Activated CD4-positive, alpha-beta memory T cell treated with anti-CD3 and anti-CD28 coated beads for 36 hours (primary cell): Measurements from ENCODE around the gene KRTAP3-2. TPM values are rescaled to one million over a fixed set of nuclear protein-coding genes. Genes with fewer than 3 reads are reported as not detected.

ENCODE experiments used
- CTCF ChIA-PET: fragments of 350-600 bp; sonication (Branson Sonifier 250); formaldehyde crosslinking; loops from one replicate; lab custom pipeline; 2021; ENCODE audit warnings: antibody characterized with exemption, inconsistent platforms; lab: Charles Lee
- POLR2A ChIA-PET: fragments of 350-600 bp; sonication (Branson Sonifier 250); formaldehyde crosslinking; loops from one replicate; lab custom pipeline; 2021; ENCODE audit warnings: antibody characterized with exemption; lab: Charles Lee
- DNase-seq: peaks from one replicate; pipeline ENCODE4 v3.0.0-alpha.2; 2020
- H3K27ac Mint-ChIP-seq: one replicate; pipeline ENCODE4 v1.8.0; 2021; ENCODE audit warnings: mixed read lengths
- H3K27me3 Mint-ChIP-seq: one replicate; pipeline ENCODE4 v1.8.0; 2021; ENCODE audit warnings: mixed read lengths
- H3K36me3 Mint-ChIP-seq: one replicate; pipeline ENCODE4 v1.8.0; 2021; ENCODE audit warnings: mixed read lengths
- H3K4me1 Mint-ChIP-seq: one replicate; pipeline ENCODE4 v1.8.0; 2021; ENCODE audit warnings: low read depth, mixed read lengths
- H3K4me3 Mint-ChIP-seq: one replicate; pipeline ENCODE4 v1.8.0; 2021; ENCODE audit warnings: mild to moderate bottlenecking, mixed read lengths
- H3K9me3 Mint-ChIP-seq: one replicate; pipeline ENCODE4 v1.8.0; 2021; ENCODE audit warnings: mixed read lengths
- intact Hi-C: fragments of 100-400 bp; cut with micrococcal nuclease; formaldehyde crosslinking; loops from one replicate; pipeline ENCODE4 v1.15.1; 2023
- total RNA-seq, 2 experiments: library from RNA; stranded (reverse); gene quantifications; one replicate each; pipeline ENCODE4 v1.2.3, GENCODE V29; 2021

Gene KRTAP3-2
- total RNA-seq, 2 experiments from 2014 or later: not detected

- no peaks in the 10 kb centered on the region for H3K36me3 Mint-ChIP-seq
- peaks cover 5% of the 10 kb centered on the region for H3K27me3 Mint-ChIP-seq
- H3K4me1 Mint-ChIP-seq: no peaks in the 10 kb centered on the region
- H3K4me3 Mint-ChIP-seq: no peak overlapping the region
- CTCF ChIA-PET: interaction anchor here (0.5 kb wide), 1 partner anchor 146 kb away, joined by 3 read pairs; no protein-coding TSS in a partner anchor
- no peak overlapping the region for H3K27ac Mint-ChIP-seq
- POLR2A ChIA-PET: no interaction called here
- DNase-seq: no peak
- intact Hi-C loops: no loop called here
- no peaks in the 10 kb centered on the region for H3K9me3 Mint-ChIP-seq
Measured at GRCh38 chr17:41020336-41020735, 20.6 kb upstream of the KRTAP3-2 start.

DNA sequence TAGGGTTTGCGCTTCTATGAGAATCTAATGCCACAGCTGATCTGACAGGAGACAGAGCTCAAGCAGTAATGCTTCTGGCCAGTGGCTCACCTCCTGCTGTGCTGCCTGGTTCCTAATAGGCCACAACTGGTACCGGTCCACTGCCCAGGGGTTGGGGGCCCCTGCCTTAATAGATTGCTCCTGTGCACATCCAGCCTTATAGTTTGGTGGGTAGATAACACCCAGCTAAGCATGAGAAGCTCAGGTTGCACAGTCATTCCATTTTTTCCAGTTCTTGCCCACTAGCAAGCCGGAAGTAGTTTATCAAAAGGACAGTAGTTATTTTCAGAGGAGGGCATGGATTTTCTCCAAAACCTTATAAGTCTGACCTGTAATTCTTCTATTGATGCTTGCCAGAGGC is 19.7 kb upstream of the KRTAP3-2 start:
- DNase-seq: no peak
- ChIA-PET CTCF (no interaction called here), POLR2A (no interaction called here)
- H3K4me1 Mint-ChIP-seq: no peaks in the 10 kb centered on the region
- H3K27ac Mint-ChIP-seq: no peak overlapping the region
- intact Hi-C loops: no loop called here
- peaks cover 5% of the 10 kb centered on the region for H3K27me3 Mint-ChIP-seq
- no peaks in the 10 kb centered on the region for H3K9me3 Mint-ChIP-seq
- H3K36me3 Mint-ChIP-seq: no peaks in the 10 kb centered on the region
- no peak overlapping the region for H3K4me3 Mint-ChIP-seq

GRCh38 chr17:41018541-41018940 is 18.8 kb upstream of the KRTAP3-2 start:
- no peak overlapping the region for H3K27ac Mint-ChIP-seq
- intact Hi-C loops: no loop called here
- ChIA-PET POLR2A (no interaction called here), CTCF (no interaction called here)
- H3K36me3 Mint-ChIP-seq: no peaks in the 10 kb centered on the region
- H3K4me3 Mint-ChIP-seq: no peak overlapping the region
- no peak for DNase-seq
- no peaks in the 10 kb centered on the region for H3K4me1 Mint-ChIP-seq
- H3K9me3 Mint-ChIP-seq: no peaks in the 10 kb centered on the region
- H3K27me3 Mint-ChIP-seq: peaks cover 5% of the 10 kb centered on the region

GRCh38 chr17:41016578-41017215 is 17.0 kb upstream of the KRTAP3-2 start:
- POLR2A ChIA-PET: no interaction called here
- Mint-ChIP-seq H3K4me1 (no peaks in the 10 kb centered on the region), H3K27ac (no peak overlapping the region), H3K9me3 (no peaks in the 10 kb centered on the region), H3K36me3 (no peaks in the 10 kb centered on the region), H3K27me3 (peaks cover 5% of the 10 kb centered on the region), H3K4me3 (no peak overlapping the region)
- no peak for DNase-seq
- CTCF ChIA-PET: no interaction called here
- intact Hi-C loops: no loop called here

- DNase-seq: no peak
- H3K36me3 Mint-ChIP-seq: no peaks in the 10 kb centered on the region
- H3K4me3 Mint-ChIP-seq: no peak overlapping the region
- ChIA-PET CTCF (no interaction called here), POLR2A (no interaction called here)
- no peaks in the 10 kb centered on the region for H3K4me1 Mint-ChIP-seq
- H3K27me3 Mint-ChIP-seq: no peaks in the 10 kb centered on the region
- no peaks in the 10 kb centered on the region for H3K9me3 Mint-ChIP-seq
- no peak overlapping the region for H3K27ac Mint-ChIP-seq
- intact Hi-C loops: no loop called here
Measured at GRCh38 chr17:41015454-41015853, 15.7 kb upstream of the KRTAP3-2 start.

DNA sequence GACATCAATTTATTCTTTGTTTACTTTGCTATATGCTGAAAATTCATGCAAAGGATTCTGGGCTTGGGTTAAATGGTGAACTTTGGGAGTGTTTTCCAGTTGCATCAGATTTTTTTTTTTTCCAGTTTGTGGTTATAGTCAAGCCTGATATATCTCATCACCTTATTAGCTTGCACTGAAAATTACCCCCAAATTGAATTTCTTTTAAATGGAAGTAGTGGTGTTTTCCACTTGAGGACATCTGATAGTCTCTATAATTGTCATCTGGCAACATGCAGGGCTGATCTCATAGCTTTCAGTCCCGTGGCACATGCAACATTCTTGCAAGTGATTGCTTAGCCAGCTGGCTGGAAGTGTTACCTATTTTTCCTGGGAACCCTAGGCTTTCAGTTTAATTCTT is 13.9 kb upstream of the KRTAP3-2 start:
- Mint-ChIP-seq H3K4me3 (no peak overlapping the region), H3K9me3 (no peaks in the 10 kb centered on the region), H3K36me3 (no peaks in the 10 kb centered on the region), H3K27me3 (no peaks in the 10 kb centered on the region), H3K27ac (no peak overlapping the region), H3K4me1 (no peaks in the 10 kb centered on the region)
- intact Hi-C loops: no loop called here
- ChIA-PET POLR2A (no interaction called here), CTCF (no interaction called here)
- no peak for DNase-seq

DNA sequence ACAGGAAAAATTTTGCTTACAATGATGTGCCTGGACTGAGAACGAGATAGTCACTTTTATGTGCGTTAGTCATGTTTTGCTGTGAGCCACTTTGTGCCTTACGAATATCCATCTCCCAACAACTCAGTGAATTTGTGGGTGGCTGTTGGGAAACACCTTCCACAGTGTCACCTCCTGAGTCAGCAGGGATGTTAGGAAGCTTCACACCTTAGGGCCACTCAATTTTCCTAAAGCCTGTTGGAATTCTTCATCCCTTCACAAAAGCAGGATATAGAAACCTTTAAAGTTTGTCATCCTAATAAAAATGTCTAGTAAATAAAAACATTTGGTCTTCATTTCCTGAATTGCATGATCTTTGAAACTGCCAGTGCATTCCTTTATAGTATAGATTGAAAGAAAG is 13.5 kb upstream of the KRTAP3-2 start:
- H3K27me3 Mint-ChIP-seq: no peaks in the 10 kb centered on the region
- CTCF ChIA-PET: no interaction called here
- POLR2A ChIA-PET: no interaction called here
- H3K9me3 Mint-ChIP-seq: no peaks in the 10 kb centered on the region
- intact Hi-C loops: no loop called here
- H3K4me3 Mint-ChIP-seq: no peak overlapping the region
- H3K36me3 Mint-ChIP-seq: no peaks in the 10 kb centered on the region
- no peak overlapping the region for H3K27ac Mint-ChIP-seq
- DNase-seq: no peak
- no peaks in the 10 kb centered on the region for H3K4me1 Mint-ChIP-seq

GRCh38 chr17:41012326-41013120 is 12.8 kb upstream of the KRTAP3-2 start:
- POLR2A ChIA-PET: no interaction called here
- CTCF ChIA-PET: no interaction called here
- Mint-ChIP-seq H3K9me3 (no peaks in the 10 kb centered on the region), H3K36me3 (no peaks in the 10 kb centered on the region), H3K27me3 (no peaks in the 10 kb centered on the region), H3K27ac (no peak overlapping the region), H3K4me3 (no peak overlapping the region), H3K4me1 (no peaks in the 10 kb centered on the region)
- no peak for DNase-seq
- intact Hi-C loops: no loop called here

GRCh38 chr17:41010441-41010840 is 10.7 kb upstream of the KRTAP3-2 start:
- H3K4me1 Mint-ChIP-seq: no peaks in the 10 kb centered on the region
- no peak for DNase-seq
- ChIA-PET POLR2A (no interaction called here), CTCF (no interaction called here)
- no peaks in the 10 kb centered on the region for H3K36me3 Mint-ChIP-seq
- no peak overlapping the region for H3K27ac Mint-ChIP-seq
- no peaks in the 10 kb centered on the region for H3K27me3 Mint-ChIP-seq
- intact Hi-C loops: no loop called here
- H3K9me3 Mint-ChIP-seq: no peaks in the 10 kb centered on the region
- no peak overlapping the region for H3K4me3 Mint-ChIP-seq

DNA sequence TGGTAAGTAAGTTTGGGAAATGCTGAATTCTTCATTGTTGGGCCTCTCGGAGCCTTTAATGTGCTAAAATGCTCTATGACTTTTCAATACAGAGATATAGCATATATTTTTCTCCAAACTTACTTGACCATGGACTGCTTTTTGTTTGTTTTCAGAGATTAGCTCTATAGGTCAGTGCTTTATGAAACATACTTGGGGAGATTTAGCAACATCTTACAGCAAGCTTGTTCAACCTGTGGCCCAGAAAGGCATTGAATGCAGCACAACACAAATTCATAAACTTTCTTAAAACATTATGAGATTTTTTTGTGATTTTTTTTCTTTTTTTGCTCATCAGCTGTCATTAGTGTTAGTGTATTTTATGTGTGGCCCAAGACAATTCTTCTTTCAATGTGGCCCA is 10.2 kb upstream of the KRTAP3-2 start:
- H3K27me3 Mint-ChIP-seq: no peaks in the 10 kb centered on the region
- H3K36me3 Mint-ChIP-seq: no peaks in the 10 kb centered on the region
- H3K4me3 Mint-ChIP-seq: no peak overlapping the region
- ChIA-PET CTCF (no interaction called here), POLR2A (no interaction called here)
- intact Hi-C loops: no loop called here
- H3K9me3 Mint-ChIP-seq: no peaks in the 10 kb centered on the region
- no peak for DNase-seq
- no peaks in the 10 kb centered on the region for H3K4me1 Mint-ChIP-seq
- no peak overlapping the region for H3K27ac Mint-ChIP-seq

DNA sequence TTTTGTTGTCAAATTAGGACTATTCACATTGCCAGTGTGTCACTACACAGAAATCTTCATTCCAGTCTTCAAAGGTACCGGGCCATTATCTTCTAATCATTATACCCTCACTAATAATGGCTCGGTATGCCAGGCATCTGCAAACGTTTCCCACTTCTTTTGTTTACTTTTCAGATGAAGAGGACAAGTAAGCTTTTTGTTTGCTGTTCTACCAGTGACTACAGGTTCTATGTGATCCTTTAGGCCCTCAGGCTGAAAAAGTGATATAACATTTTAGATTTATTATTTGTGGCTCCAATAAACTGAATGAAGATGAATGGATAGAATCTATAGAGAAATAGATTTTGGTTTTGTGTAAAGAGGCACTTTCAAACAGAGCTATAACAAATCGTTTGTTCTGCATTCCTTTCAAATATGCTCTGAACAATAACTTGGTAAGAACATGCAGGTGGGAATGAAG is 9.6 kb upstream of the KRTAP3-2 start:
- Mint-ChIP-seq H3K27ac (no peak overlapping the region), H3K9me3 (no peaks in the 10 kb centered on the region), H3K36me3 (no peaks in the 10 kb centered on the region), H3K27me3 (no peaks in the 10 kb centered on the region), H3K4me1 (no peaks in the 10 kb centered on the region), H3K4me3 (no peak overlapping the region)
- no peak for DNase-seq
- POLR2A ChIA-PET: no interaction called here
- CTCF ChIA-PET: no interaction called here
- intact Hi-C loops: no loop called here

GRCh38 chr17:41008811-41009210 is 9.1 kb upstream of the KRTAP3-2 start, which contains the start of gene KRTAP3-1:
TSS of gene KRTAP3-1 (minus strand) at chr17:41009128. CDS start at chr17:41009074, 54 bp downstream.
- no peaks in the 10 kb centered on the region for H3K36me3 Mint-ChIP-seq
- no peak for DNase-seq
- no peaks in the 10 kb centered on the region for H3K27me3 Mint-ChIP-seq
- H3K9me3 Mint-ChIP-seq: no peaks in the 10 kb centered on the region
- no peaks in the 10 kb centered on the region for H3K4me1 Mint-ChIP-seq
- intact Hi-C loops: no loop called here
- POLR2A ChIA-PET: no interaction called here
- H3K27ac Mint-ChIP-seq: no peak within 1 kb of the TSS
- H3K4me3 Mint-ChIP-seq: no peak within 1 kb of the TSS
- CTCF ChIA-PET: no interaction called here

GRCh38 chr17:41004397-41004796 is 4.7 kb upstream of the KRTAP3-2 start:
- POLR2A ChIA-PET: no interaction called here
- CTCF ChIA-PET: no interaction called here
- no peaks in the 10 kb centered on the region for H3K36me3 Mint-ChIP-seq
- no peak overlapping the region for H3K27ac Mint-ChIP-seq
- DNase-seq: no peak
- no peak overlapping the region for H3K4me3 Mint-ChIP-seq
- intact Hi-C loops: no loop called here
- H3K4me1 Mint-ChIP-seq: no peaks in the 10 kb centered on the region
- no peaks in the 10 kb centered on the region for H3K9me3 Mint-ChIP-seq
- peaks cover 3% of the 10 kb centered on the region for H3K27me3 Mint-ChIP-seq
